HepG2 (cell line): ENCODE data around the gene NAGK.
"Not testable (repeated sequence)": the region's sequence is repeated elsewhere in the genome, so short reads cannot be mapped to it uniquely, and the experiment has no call there.

Source experiments
- CTCF ChIP-seq: sonication (generic); formaldehyde crosslinking; IDR thresholded peaks from 2 replicates; pipeline ENCODE4 v1.5.0; 2020; ENCODE audit warnings: mild to moderate bottlenecking, missing genetic modification reagents, moderate library complexity
- EP300 ChIP-seq, 3 experiments: sonication (generic) in 1 of 3; formaldehyde crosslinking in 1 of 3; IDR thresholded peaks; 2 replicates each; pipeline versions ENCODE4 v1.5.1 to v1.6.1; 2011 to 2020; ENCODE audit warnings: low read depth in 2 of 3, low read length in 2 of 3, borderline replicate concordance in 1 of 3, improper control_type of control experiment in 1 of 3, mild to moderate bottlenecking in 1 of 3, missing genetic modification reagents in 1 of 3, moderate library complexity in 1 of 3
- HNRNPLL ChIP-seq: fragments of 200-400 bp; formaldehyde crosslinking; IDR thresholded peaks from 2 replicates; pipeline ENCODE4 v1.6.1; 2017; ENCODE audit warnings: mild to moderate bottlenecking, low read depth, low read length; ENCODE audit not compliant: poor library complexity, severe bottlenecking
- NR2F6 ChIP-seq, 2 experiments: IDR thresholded peaks; 2 replicates each; pipeline ENCODE4 v1.6.1; 2016; ENCODE audit warnings: antibody characterized with exemption in 1 of 2, mild to moderate bottlenecking in 1 of 2
- REST ChIP-seq, 2 experiments: IDR thresholded peaks; 2 replicates each; pipeline ENCODE4 v1.6.1; 2011 to 2012; ENCODE audit warnings: low read length in 2 of 2, borderline replicate concordance in 1 of 2, low read depth in 1 of 2, mild to moderate bottlenecking in 1 of 2, moderate library complexity in 1 of 2
- USF2 ChIP-seq, 2 experiments: sonication (generic) in 1 of 2; formaldehyde crosslinking in 1 of 2; IDR thresholded peaks; 2 replicates each; pipeline versions ENCODE4 v1.5.1 to v1.6.1; 2011 to 2020; ENCODE audit warnings: borderline replicate concordance in 1 of 2, low read depth in 1 of 2, low read length in 1 of 2, mild to moderate bottlenecking in 1 of 2, missing genetic modification reagents in 1 of 2, moderate library complexity in 1 of 2
- TF ChIP-seq, protein P1 (sequence below): sonication (generic); formaldehyde crosslinking; IDR thresholded peaks from 2 replicates; pipeline ENCODE4 v1.4.0; 2020; ENCODE audit warnings: missing genetic modification reagents
- TF ChIP-seq, protein P2 (sequence below): sonication (generic); formaldehyde crosslinking; IDR thresholded peaks from 2 replicates; pipeline ENCODE4 v1.4.0; 2020; ENCODE audit warnings: missing genetic modification reagents, low read depth, mild to moderate bottlenecking, borderline replicate concordance

DNA sequence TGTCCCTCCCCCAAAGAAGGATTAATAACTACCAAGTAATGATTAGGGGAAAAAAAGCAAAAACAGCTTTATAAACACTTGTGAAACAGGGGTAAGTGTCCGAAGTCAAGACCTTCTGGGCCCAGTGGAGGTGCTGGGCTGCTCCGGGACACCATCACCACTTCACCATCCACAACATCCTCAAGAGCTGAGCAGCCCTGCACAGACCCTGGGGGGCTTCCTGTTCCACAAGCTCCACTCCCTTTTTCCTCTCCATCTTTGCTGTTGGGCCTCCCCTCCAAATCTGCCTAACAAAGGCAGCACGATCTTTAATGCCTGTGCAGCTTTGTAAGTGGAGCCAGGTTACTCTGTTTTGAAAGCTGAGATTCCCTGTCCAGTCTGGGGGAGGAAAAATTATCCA lies 14.8 kb downstream of the NAGK start:
- TF ChIP-seq HNRNPLL; CTCF (CRISPR knock-in tag); USF2 (IDR thresholded peaks at IDR 0.05; ENCODE audit: low read depth, low read length); USF2 (CRISPR knock-in tag; IDR thresholded peaks at IDR 0.05; ENCODE audit: borderline replicate concordance); NR2F6 (IDR thresholded peaks at IDR 0.05); NR2F6 (CRISPR knock-in tag; IDR thresholded peaks at IDR 0.05); EP300 (IDR thresholded peaks at IDR 0.05; ENCODE audit: low read depth in 2 of 2, low read length in 2 of 2); EP300 (CRISPR knock-in tag; IDR thresholded peaks at IDR 0.05; ENCODE audit: borderline replicate concordance); REST (IDR thresholded peaks at IDR 0.05; ENCODE audit: borderline replicate concordance in 1 of 2, low read depth in 1 of 2, low read length in 2 of 2): not testable (repeated sequence)
- TF ChIP-seq, protein P1, sequence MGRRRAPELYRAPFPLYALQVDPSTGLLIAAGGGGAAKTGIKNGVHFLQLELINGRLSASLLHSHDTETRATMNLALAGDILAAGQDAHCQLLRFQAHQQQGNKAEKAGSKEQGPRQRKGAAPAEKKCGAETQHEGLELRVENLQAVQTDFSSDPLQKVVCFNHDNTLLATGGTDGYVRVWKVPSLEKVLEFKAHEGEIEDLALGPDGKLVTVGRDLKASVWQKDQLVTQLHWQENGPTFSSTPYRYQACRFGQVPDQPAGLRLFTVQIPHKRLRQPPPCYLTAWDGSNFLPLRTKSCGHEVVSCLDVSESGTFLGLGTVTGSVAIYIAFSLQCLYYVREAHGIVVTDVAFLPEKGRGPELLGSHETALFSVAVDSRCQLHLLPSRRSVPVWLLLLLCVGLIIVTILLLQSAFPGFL (CRISPR knock-in tag) = not testable (repeated sequence)
- TF ChIP-seq, protein P2, sequence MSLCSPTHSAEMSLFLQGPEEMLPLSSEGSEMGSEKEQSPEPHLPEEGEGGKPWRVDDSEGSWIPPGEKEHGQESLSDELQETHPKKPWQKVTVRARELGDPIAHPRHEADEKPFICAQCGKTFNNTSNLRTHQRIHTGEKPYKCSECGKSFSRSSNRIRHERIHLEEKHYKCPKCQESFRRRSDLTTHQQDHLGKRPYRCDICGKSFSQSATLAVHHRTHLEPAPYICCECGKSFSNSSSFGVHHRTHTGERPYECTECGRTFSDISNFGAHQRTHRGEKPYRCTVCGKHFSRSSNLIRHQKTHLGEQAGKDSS (CRISPR knock-in tag) = not testable (repeated sequence)
